HepG2 (cell line): ENCODE results near the gene NDUFA8. TPM values are rescaled to one million over a fixed set of nuclear protein-coding genes. Genes with fewer than 3 reads are reported as not detected.
A peak's percentile ranks its signal among the peaks of the same experiment; 100 is the strongest.

ENCODE experiments used
- BCL6 ChIP-seq: IDR thresholded peaks from 2 replicates; pipeline ENCODE4 v1.6.1; 2016; ENCODE audit warnings: missing genetic modification reagents, missing compliant biosample characterization
- DPF2 ChIP-seq: sonication (generic); formaldehyde crosslinking; IDR thresholded peaks from 2 replicates; pipeline ENCODE4 v1.4.0; 2020; ENCODE audit warnings: mild to moderate bottlenecking, low read depth, missing genetic modification reagents, borderline replicate concordance
- ELF3 ChIP-seq: IDR thresholded peaks from 2 replicates; pipeline ENCODE4 v1.6.1; 2016; ENCODE audit warnings: missing genetic modification reagents, missing compliant biosample characterization
- JDP2 ChIP-seq: sonication (generic); formaldehyde crosslinking; IDR thresholded peaks from 2 replicates; pipeline ENCODE4 v1.8.1; 2022; ENCODE audit warnings: missing genetic modification reagents, borderline replicate concordance
- PPARG ChIP-seq: conservative IDR thresholded peaks from 2 replicates; pipeline ENCODE4 v1.6.1; 2016; ENCODE audit warnings: missing biosample characterization, missing genetic modification reagents
- RARA ChIP-seq: IDR thresholded peaks from 2 replicates; pipeline ENCODE4 v1.6.1; 2016; ENCODE audit warnings: missing genetic modification reagents, missing compliant biosample characterization
- SALL1 ChIP-seq: sonication (generic); formaldehyde crosslinking; IDR thresholded peaks from 2 replicates; pipeline ENCODE4 v1.8.0; 2022; ENCODE audit warnings: mild to moderate bottlenecking, missing genetic modification reagents
- SOX5 ChIP-seq: IDR thresholded peaks from 2 replicates; pipeline ENCODE4 v1.6.1; 2016; ENCODE audit warnings: borderline replicate concordance
- STAG1 ChIP-seq: sonication (generic); formaldehyde crosslinking; IDR thresholded peaks from 2 replicates; pipeline ENCODE4 v1.4.0; 2020; ENCODE audit warnings: missing genetic modification reagents
- TEAD3 ChIP-seq: optimal IDR thresholded peaks from 2 replicates; pipeline ENCODE3; 2016; ENCODE audit warnings: borderline replicate concordance
- ZFAT ChIP-seq: sonication (generic); formaldehyde crosslinking; conservative IDR thresholded peaks from 2 replicates; pipeline ENCODE4 v1.8.1; 2023; ENCODE audit warnings: missing genetic modification reagents, inconsistent platforms
- ZFX ChIP-seq: sonication (generic); formaldehyde crosslinking; IDR thresholded peaks from 2 replicates; pipeline ENCODE4 v1.4.0; 2020; ENCODE audit warnings: mild to moderate bottlenecking, low read depth, missing genetic modification reagents, moderate library complexity
- ZNF251 ChIP-seq: sonication (generic); formaldehyde crosslinking; IDR thresholded peaks from 2 replicates; pipeline ENCODE4 v1.9.0; 2021; ENCODE audit warnings: mild to moderate bottlenecking, missing genetic modification reagents
- ZNF577 ChIP-seq: sonication (generic); formaldehyde crosslinking; IDR thresholded peaks from 2 replicates; pipeline ENCODE4 v1.4.0; 2020; ENCODE audit warnings: mild to moderate bottlenecking, low read depth, missing genetic modification reagents, borderline replicate concordance
- ZSCAN21 ChIP-seq: sonication (generic); formaldehyde crosslinking; IDR thresholded peaks from 2 replicates; pipeline ENCODE4 v1.8.0; 2022; ENCODE audit warnings: mild to moderate bottlenecking, missing genetic modification reagents, moderate library complexity, borderline replicate concordance
- polyA plus RNA-seq, 8 experiments: library from polyadenylated mRNA; depleted of rRNA in 3 of 8; stranded (reverse) in 7 of 8; unstranded in 1 of 8; fragments of >200 nt; fragmentation: Illumina TruSeq in 4 of 8; extraction: Trizol in 4 of 8; gene quantifications; 2 replicates each; pipeline versions ENCODE4 v1.2.1 to v1.2.3, GENCODE V29; 2011 to 2016; ENCODE audit warnings: low read depth in 4 of 8, missing spikeins in 1 of 8, mixed read lengths in 1 of 8; ENCODE audit not compliant: insufficient read depth in 1 of 8
- total RNA-seq, 5 experiments: library from RNA; depleted of rRNA; stranded (reverse); fragments of >200 nt; fragmentation: Illumina TruSeq; extraction: Trizol; gene quantifications; 2 replicates each; pipeline ENCODE4 v1.2.3, GENCODE V29; 2016; ENCODE audit warnings: low read depth in 1 of 5
- TF ChIP-seq, protein P1 (sequence below): sonication (generic); formaldehyde crosslinking; IDR thresholded peaks from 2 replicates; pipeline ENCODE4 v1.5.1; 2020; ENCODE audit warnings: mild to moderate bottlenecking, missing genetic modification reagents, moderate library complexity
- TF ChIP-seq, protein P2 (sequence below): sonication (generic); formaldehyde crosslinking; IDR thresholded peaks from 2 replicates; pipeline ENCODE4 v1.9.0; 2022; ENCODE audit warnings: missing genetic modification reagents, mild to moderate bottlenecking, borderline replicate concordance
- TF ChIP-seq, protein P3 (sequence below): IDR thresholded peaks from 2 replicates; pipeline ENCODE4 v1.6.1; 2018; ENCODE audit warnings: missing genetic modification reagents
- TF ChIP-seq, protein P4 (sequence below): sonication (generic); formaldehyde crosslinking; IDR thresholded peaks from 2 replicates; pipeline ENCODE4 v1.4.0; 2020; ENCODE audit warnings: missing genetic modification reagents, borderline replicate concordance

Gene NDUFA8
- total and polyA plus RNA-seq, 2 of the 13 experiments (the other 11 are each of a cell fraction or from before 2014, with no cell fraction given), result 68.6 to 71.7 TPM

DNA sequence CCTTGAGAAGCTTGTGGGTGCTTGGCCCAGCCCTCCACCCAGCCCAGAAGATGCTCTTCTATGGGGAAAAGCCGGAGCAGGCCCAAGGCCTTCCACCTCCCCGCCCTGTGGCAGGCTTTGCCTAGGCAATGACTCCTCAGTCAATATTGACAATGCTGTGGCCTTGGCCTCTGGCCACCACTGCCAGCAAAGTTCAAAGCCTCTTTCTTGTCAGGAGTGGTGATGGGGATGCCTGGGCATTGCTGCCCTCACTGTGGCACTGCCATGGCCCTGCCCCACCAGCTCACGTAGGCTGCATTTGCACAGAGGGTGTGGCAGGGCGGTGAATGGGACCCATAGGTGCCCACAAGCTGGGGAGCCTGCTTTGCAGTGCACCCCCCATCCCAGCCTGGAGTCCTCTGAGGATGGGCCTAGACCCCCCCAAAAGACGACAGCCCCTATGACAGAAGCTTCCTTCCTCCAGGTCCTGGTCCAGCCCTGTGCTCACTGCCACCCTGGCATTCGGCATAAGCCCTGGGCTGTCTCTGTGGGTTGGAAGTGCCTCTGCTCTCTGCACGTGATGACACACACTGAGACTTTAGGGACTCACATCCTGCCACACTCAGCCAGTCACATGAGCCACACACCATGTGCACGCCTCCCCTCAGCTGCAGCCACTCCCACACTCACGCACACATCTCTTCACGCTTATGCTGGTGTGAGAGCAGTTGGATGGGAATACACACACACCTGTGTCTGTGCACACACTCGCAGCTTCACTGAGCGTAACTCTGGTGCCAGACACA is 31.2 kb upstream of the NDUFA8 start (continued):
- TF ChIP-seq, protein P1, sequence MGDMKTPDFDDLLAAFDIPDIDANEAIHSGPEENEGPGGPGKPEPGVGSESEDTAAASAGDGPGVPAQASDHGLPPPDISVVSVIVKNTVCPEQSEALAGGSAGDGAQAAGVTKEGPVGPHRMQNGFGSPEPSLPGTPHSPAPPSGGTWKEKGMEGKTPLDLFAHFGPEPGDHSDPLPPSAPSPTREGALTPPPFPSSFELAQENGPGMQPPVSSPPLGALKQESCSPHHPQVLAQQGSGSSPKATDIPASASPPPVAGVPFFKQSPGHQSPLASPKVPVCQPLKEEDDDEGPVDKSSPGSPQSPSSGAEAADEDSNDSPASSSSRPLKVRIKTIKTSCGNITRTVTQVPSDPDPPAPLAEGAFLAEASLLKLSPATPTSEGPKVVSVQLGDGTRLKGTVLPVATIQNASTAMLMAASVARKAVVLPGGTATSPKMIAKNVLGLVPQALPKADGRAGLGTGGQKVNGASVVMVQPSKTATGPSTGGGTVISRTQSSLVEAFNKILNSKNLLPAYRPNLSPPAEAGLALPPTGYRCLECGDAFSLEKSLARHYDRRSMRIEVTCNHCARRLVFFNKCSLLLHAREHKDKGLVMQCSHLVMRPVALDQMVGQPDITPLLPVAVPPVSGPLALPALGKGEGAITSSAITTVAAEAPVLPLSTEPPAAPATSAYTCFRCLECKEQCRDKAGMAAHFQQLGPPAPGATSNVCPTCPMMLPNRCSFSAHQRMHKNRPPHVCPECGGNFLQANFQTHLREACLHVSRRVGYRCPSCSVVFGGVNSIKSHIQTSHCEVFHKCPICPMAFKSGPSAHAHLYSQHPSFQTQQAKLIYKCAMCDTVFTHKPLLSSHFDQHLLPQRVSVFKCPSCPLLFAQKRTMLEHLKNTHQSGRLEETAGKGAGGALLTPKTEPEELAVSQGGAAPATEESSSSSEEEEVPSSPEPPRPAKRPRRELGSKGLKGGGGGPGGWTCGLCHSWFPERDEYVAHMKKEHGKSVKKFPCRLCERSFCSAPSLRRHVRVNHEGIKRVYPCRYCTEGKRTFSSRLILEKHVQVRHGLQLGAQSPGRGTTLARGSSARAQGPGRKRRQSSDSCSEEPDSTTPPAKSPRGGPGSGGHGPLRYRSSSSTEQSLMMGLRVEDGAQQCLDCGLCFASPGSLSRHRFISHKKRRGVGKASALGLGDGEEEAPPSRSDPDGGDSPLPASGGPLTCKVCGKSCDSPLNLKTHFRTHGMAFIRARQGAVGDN, result peak; percentile 53
- TF ChIP-seq, protein P2, sequence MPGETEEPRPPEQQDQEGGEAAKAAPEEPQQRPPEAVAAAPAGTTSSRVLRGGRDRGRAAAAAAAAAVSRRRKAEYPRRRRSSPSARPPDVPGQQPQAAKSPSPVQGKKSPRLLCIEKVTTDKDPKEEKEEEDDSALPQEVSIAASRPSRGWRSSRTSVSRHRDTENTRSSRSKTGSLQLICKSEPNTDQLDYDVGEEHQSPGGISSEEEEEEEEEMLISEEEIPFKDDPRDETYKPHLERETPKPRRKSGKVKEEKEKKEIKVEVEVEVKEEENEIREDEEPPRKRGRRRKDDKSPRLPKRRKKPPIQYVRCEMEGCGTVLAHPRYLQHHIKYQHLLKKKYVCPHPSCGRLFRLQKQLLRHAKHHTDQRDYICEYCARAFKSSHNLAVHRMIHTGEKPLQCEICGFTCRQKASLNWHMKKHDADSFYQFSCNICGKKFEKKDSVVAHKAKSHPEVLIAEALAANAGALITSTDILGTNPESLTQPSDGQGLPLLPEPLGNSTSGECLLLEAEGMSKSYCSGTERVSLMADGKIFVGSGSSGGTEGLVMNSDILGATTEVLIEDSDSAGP, result peak; percentile 26; the same call in 1 of the 2 replicates
- 0 out of 2 replicates have a peak, but pooled peaks have one; percentile 16 for TF ChIP-seq ELF3 (CRISPR knock-in tag)
- peak; percentile 29; the same call in 1 of the 2 replicates for TF ChIP-seq ZSCAN21 (CRISPR knock-in tag)
- TF ChIP-seq BCL6 (CRISPR knock-in tag), result peak; percentile 50
- peak; percentile 91 for TF ChIP-seq RARA (CRISPR knock-in tag)
- peak; percentile 64 for TF ChIP-seq ZFX (CRISPR knock-in tag)
- TF ChIP-seq, protein P3, sequence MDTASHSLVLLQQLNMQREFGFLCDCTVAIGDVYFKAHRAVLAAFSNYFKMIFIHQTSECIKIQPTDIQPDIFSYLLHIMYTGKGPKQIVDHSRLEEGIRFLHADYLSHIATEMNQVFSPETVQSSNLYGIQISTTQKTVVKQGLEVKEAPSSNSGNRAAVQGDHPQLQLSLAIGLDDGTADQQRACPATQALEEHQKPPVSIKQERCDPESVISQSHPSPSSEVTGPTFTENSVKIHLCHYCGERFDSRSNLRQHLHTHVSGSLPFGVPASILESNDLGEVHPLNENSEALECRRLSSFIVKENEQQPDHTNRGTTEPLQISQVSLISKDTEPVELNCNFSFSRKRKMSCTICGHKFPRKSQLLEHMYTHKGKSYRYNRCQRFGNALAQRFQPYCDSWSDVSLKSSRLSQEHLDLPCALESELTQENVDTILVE, result peak; percentile 37; the same call in 1 of the 2 replicates
- no peak for TF ChIP-seq TEAD3 (CRISPR knock-in tag)
- TF ChIP-seq, protein P4, sequence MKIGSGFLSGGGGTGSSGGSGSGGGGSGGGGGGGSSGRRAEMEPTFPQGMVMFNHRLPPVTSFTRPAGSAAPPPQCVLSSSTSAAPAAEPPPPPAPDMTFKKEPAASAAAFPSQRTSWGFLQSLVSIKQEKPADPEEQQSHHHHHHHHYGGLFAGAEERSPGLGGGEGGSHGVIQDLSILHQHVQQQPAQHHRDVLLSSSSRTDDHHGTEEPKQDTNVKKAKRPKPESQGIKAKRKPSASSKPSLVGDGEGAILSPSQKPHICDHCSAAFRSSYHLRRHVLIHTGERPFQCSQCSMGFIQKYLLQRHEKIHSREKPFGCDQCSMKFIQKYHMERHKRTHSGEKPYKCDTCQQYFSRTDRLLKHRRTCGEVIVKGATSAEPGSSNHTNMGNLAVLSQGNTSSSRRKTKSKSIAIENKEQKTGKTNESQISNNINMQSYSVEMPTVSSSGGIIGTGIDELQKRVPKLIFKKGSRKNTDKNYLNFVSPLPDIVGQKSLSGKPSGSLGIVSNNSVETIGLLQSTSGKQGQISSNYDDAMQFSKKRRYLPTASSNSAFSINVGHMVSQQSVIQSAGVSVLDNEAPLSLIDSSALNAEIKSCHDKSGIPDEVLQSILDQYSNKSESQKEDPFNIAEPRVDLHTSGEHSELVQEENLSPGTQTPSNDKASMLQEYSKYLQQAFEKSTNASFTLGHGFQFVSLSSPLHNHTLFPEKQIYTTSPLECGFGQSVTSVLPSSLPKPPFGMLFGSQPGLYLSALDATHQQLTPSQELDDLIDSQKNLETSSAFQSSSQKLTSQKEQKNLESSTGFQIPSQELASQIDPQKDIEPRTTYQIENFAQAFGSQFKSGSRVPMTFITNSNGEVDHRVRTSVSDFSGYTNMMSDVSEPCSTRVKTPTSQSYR (CRISPR knock-in tag), result peak; percentile 22; the same call in 1 of the 2 replicates
- peak; percentile 36; the same call in 1 of the 2 replicates for TF ChIP-seq SOX5
- TF ChIP-seq ZNF251, result no peak
- TF ChIP-seq ZNF577 (CRISPR knock-in tag), result no peak
- TF ChIP-seq STAG1 (CRISPR knock-in tag), result 0 out of 2 replicates have a peak, but pooled peaks have one; percentile 2
- TF ChIP-seq SALL1 (CRISPR knock-in tag), result peak; percentile 72
- peak; percentile 65 for TF ChIP-seq DPF2 (CRISPR knock-in tag)
- no peak for TF ChIP-seq ZFAT (CRISPR knock-in tag)
- peak; percentile 73; the same call in 1 of the 2 replicates for TF ChIP-seq PPARG (CRISPR knock-in tag)
- no peak for TF ChIP-seq JDP2 (CRISPR knock-in tag)
